Brain pericyte (primary cell): ENCODE results near the gene STAG3.
"Not testable (repeated sequence)": the region's sequence is repeated elsewhere in the genome, so short reads cannot be mapped to it uniquely, and the experiment has no call there.

ENCODE experiments used
- DNase-seq: peaks from one replicate; pipeline ENCODE4 v3.0.0-alpha.2; 2012; ENCODE audit warnings: low read depth, low spot score

STAG3 gene

GRCh38 chr7:100174582-100174981 is 3.1 kb upstream of the STAG3 start:
- no peak for DNase-seq

- no peak for DNase-seq
Observed at GRCh38 chr7:100175296-100175935, 2.3 kb upstream of the STAG3 start.

- no peak for DNase-seq
Observed at GRCh38 chr7:100176096-100177044, 1.3 kb upstream of the STAG3 start.

GRCh38 chr7:100180084-100180483 is 2.4 kb downstream of the STAG3 start:
- not testable (repeated sequence) for DNase-seq

DNA sequence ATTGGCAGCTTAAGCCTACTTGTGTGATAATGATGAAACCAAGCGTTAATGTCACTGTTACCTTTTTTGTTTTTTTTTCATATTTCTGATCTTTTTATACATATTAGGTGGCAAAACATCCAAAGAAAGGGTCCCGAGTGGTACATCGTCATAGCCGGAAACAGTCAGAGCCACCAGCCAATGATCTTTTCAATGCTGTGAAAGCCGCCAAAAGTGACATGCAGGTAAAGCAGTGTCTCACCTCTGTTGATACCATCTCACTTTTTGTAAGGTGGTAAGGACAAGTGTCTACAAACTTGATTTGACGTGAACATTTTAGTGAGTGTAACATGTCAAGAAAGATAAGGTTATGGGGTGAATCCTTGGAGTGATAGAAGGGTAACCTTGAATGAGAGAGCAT is 4.9 kb downstream of the STAG3 start:
- not testable (repeated sequence) for DNase-seq

- DNase-seq: not testable (repeated sequence)
Observed at GRCh38 chr7:100183090-100183489, 5.4 kb downstream of the STAG3 start.

GRCh38 chr7:100185726-100186125 is 8.0 kb downstream of the STAG3 start:
- no peak for DNase-seq

DNA sequence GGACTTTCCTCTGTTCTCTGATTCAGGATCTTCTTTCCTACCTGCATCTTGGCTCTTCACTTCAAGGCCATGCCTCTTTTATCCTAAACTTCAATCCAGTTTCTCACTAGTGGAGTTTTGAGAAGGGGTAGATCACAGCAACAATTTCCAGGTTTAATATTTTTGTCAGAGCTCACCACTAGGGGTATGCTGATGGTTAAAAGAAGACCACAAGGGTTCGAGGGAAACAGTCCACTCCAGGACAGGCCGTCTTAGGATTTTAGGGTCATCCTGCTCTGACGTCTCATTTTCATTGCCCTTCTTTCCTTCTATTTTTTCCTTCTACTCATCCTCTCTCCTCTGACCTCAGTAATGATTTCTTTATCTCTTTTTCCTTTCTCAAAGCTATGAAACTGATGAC is 11.3 kb downstream of the STAG3 start:
- no peak for DNase-seq

GRCh38 chr7:100190048-100190711 is 12.5 kb downstream of the STAG3 start:
- no peak for DNase-seq

- no peak for DNase-seq
Observed at GRCh38 chr7:100191775-100192174, 14.1 kb downstream of the STAG3 start.

DNA sequence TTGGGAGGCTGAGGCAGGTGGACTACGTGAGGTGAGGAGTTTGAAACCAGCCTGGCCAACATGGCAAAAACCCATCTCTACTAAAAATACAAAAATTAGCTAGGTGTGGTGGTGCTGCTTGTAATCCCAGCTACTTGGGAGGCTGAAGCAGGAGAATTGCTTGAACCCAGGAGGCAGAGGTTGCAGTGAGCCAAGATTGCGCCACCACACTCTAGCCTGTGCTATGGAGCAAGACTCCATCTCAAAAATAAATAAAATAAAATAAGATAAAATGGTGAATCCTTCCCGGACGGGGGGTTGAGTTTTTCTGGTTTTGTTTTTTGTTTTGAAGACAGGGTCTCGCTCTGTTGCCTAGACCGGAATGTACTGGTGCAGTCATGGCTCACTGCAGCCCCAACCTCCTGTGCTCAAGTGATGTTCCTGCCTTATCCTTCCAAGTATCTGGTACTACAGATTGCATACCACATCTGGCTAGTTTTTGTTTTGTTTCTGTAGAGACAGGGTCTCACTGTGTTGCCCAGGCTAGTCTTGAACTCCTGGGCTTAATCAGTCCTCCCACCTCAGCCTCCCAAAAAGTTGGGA is 14.7 kb downstream of the STAG3 start:
- DNase-seq: not testable (repeated sequence)

DNA sequence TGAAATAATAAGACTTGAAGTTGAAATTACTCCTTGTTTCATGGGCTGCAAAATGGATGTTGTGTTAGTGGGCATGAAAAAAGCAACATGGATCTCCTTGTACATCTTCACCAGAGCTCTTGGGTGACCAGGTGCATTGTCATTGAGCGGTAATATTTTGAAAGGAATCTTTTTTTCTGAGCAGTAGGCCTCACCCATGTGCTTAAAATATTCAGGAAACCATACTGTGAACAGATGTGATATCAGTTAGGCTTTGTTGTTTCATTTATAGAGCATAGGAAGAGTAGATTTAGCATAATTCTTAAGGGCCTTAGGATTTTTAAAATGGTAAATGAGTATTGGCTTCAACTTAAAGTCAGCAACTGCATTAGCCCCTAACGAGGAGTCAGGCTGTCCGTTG is 15.3 kb downstream of the STAG3 start:
- no peak for DNase-seq

DNA sequence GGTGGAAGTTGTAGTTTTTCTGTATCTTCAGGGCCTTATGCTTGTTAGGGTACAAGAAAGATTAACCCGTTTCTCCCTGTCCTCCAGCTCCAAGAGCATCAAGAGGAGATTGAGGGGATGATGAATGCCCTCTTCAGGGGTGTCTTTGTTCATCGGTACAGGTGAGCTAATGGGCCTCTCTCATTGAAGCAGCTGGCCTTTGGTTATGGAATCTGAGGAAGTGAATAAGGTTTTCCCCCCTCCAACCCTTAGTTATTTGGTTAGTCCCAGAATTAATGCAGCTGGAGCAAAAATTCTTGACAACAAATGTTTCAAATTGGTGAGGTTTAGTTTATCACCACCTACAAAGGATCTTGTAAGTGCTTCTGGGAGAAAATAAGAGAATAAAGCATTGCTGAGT is 17.5 kb downstream of the STAG3 start:
- no peak for DNase-seq

- not testable (repeated sequence) for DNase-seq
Observed at GRCh38 chr7:100195901-100196322, 18.2 kb downstream of the STAG3 start.

DNA sequence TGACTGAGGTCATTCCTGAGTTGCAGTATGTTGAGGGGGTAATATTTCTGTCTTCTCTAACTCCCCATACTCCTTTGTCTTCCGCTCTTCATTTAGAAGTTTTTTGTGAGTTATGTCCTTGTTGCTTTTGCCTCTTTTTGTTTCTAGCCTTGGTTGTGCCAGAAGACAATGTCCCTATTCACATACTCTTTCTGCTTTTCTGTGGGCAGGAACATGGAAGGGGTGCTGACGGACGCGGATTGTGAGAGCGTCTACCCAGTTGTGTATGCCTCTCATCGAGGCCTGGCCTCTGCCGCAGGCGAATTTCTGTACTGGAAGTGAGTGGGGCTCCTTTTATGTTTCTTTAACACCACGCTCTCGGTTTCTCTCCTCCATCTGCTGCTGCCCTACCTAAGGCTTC is 20.5 kb downstream of the STAG3 start:
- no peak for DNase-seq

GRCh38 chr7:100200693-100201092 is 23.0 kb downstream of the STAG3 start:
- DNase-seq: no peak

- DNase-seq: no peak
Observed at GRCh38 chr7:100204454-100204853, 26.7 kb downstream of the STAG3 start.

DNA sequence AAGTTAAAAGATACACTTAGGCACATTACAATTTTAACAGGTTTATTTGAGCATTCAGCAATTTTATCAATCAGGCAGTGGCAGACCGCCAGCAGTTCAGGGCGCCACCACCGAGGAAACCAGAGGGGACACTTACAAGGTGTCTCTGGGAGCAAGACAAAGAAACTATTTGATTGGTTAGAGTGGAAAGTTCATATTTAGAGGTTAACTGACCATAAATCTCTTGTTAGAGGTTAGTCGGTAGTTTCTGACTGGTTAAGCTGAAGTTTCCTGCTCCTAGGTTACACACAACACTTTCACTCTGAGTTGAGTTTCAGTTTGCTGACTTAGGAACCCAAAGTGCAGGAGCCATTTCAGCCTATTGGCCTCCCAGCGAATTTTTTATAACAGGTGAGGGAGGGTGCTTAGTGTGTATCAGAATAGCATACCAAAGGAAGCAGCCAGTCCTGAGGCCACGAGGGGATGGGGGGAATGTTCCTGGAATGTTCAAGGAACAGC is 31.2 kb downstream of the STAG3 start:
- no peak for DNase-seq

- no peak for DNase-seq
Observed at GRCh38 chr7:100209493-100209892, 31.8 kb downstream of the STAG3 start.

GRCh38 chr7:100210805-100211204 is 33.1 kb downstream of the STAG3 start:
- no peak for DNase-seq

DNA sequence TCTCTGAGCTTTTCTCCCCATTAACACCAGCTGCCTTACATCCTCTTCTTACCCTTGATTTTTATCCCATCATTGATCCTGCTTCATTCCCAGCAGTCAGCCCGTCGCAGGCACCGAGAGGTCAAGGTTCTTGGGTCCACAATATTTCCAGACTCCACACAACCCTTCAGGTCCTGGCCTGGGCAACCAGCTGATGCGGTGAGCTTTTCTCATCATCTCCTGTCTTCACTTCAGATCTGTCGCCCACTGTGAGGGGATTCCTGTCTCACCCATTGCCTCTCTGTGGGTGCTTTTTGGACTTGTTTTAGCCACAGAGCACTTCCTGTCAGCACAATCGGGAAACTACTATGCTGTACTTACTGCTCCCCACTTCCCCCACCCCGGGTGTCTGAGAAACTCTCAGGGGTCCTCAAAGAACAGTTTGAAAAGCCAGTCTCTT is 33.6 kb downstream of the STAG3 start:
- no peak for DNase-seq
